Globus pallidus (tissue), 1 donor: ENCODE data around the gene LPAR2.
A peak's percentile ranks its signal among the peaks of the same experiment; 100 is the strongest.
"Not testable (repeated sequence)": the region's sequence is repeated elsewhere in the genome, so short reads cannot be mapped to it uniquely, and the experiment has no call there.

ENCODE experiments used
- DNase-seq: peaks from one replicate; pipeline ENCODE4 v3.0.0-alpha.2; 2015; ENCODE audit warnings: low spot score

Gene LPAR2

DNA sequence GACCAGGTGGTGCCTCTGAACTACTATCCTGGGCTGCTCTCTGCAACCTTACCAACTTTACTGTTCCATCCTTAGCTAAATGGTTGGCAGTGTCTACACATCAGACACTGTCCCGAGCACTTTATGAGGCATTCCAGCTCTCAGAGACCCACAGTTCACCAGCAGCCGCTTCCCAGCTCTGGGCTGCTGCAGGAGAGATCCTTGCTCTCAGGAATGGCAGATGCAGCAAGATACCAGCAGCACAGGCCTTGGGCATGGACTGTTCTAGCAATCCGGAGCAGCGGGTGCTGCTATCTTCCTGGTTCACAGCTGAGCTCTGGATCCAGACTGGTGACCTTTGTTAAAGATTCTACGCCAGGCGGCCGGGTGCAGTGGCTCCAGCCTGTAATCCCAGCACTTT, 3.3 kb upstream of the LPAR2 start:
- DNase-seq, result no peak

DNA sequence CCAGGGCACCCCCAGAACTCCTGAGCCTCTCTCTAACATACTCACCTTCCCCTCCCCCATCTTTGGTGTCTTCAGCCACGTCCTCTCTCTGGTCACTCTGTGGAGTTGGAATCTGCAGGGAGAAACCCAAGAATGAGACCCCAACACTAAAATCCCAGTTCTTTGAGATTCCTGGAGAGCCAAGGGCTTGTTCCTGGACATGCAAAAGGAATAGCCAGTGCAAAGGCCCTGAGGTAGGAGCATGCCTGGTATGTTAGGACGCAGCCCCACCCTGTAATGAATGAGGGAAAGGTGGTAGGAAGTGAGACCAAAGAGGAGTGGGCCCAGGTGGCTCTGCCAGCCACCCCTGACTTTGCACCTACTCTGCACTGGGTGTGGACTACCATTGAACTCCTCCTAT, 2.4 kb upstream of the LPAR2 start:
- DNase-seq, result no peak

DNA sequence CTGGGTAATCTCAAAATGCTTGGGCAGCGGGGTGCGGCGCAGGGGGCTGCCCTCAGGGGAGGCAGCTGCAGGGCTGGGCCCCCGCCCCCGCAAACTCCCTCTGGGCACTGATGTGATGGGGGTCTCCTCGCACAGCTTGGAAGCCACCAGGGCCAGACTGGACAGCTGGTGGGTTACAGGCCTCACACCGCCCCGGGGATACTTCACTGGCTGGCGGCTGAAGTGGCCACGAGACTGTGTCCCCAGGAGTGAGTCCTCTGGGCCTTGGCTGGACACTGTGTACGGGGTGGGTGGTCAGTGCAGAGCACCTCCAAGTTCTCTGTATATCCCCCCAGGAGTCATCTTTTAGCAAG, 2.0 kb upstream of the LPAR2 start:
- DNase-seq, result no peak

DNA sequence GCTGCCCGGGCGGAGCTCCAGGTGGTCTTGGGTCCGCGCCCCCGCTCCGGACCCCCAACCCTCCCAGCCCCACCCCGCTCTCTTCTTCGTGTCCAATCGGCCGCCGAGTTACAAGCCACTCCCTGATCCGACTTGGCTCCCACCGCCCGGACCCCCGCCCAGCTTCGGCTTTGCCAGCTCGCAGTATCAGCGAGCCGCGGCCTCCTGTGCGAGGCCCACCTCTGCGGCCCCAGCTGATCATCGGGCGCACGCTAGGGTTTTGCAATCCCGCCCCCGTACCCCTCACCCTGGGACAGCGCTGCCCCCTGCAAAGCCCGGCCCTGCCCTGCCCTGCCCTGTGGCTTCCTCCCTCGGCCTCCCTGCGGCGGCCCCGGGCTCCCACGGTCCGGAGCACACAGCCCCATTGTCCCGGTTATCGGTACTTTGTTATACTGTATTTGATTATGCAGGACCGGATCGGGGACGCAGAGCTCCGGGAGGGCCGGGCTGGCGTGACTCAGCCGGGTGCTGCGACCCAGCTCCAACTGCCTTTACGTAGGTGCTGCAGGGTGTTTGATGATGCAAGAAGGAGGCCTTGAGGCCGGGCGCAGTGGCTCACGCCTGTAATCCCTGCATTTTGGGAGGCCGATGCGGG, 598 bp upstream of the LPAR2 start:
- DNase-seq, result no peak

DNA sequence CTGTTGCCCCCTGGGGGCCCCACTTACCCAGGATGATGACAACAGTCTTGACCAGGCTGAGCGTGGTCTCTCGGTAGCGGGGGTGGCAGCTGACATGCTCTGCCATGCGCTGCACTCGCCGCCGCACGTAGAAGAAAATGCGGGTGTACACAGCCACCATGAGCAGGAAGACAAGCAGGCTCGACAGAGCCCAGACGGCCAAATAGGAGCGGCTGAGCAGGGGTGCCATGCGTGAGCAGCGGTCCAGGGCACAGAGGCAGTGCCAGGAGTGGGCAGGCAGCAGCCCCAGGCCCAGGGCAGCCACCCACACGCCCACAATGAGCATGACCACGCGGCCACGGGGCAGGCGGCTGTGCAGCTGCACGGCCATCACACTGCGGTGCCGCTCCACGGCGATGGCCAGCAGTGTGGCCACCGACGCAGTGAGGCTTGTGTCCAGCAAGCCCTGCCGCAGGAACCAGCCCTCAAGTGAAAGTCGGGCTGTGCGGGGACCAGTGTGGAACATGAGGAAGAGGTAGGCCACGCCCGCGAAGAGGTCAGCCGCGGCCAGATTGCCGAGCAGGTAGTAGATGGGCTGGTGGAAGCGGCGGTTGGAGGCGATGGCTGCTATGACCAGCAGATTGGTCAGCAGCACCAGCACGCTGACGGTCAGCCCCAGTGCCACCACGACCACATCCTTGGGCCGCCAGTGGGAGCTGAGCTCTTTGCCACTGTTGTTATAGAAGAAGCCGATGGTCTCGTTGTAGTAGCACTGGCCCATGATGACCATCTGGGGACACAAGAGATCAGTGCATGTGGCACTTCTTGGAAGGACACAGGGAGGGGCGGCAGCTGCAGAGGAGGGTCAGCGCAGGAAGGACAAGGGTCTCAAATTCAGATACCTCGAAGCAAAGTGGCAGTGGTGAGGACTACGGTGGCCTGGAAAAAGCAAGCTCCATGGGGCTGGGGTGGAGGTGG, 1.2 kb downstream of the LPAR2 start:
- no peak for DNase-seq

DNA sequence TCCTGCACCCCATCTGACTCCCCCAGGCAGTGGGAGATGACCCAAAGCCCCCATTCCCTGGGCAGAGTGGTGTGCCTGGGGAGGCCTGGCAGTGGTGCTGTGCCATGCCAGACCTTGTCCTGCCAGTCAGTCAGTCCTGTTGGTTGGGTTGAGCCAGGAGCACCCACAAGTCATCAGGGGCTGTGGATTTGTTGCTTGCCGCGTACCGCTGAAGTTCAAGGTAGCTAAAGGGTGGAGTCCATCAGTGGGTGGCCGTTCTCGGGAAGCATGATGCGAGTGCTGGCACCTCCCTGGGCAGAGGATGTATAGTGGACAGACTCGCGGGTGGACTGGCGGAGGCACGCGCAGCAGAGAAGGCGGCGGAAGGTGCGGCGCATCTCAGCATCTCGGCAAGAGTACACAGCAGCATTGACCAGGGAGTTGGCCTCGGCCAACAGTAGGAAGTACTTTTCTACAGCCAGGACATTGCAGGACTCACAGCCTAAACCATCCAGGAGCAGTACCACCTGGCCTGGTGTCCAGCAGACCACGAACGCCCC, 3.9 kb downstream of the LPAR2 start:
- no peak for DNase-seq

DNA sequence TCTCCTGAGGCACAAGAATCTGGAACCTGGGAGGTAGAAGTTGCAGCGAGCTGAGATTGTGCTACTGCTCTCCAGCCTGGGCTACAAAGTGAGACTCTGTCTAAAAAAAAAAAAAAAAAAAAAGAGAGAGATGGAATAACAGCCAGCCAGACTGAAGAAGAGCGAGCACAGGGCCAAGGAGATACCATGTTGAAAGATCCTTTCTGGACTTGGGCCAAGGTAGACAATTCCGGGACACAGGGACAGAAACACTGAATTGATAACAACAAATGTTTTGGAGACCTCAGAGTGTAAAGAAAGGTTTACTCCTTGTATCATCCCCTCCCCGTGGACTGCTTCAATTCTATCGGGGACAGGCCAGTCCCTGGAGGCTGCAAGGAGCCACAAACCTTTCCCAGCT, 4.6 kb downstream of the LPAR2 start:
- no peak for DNase-seq

DNA sequence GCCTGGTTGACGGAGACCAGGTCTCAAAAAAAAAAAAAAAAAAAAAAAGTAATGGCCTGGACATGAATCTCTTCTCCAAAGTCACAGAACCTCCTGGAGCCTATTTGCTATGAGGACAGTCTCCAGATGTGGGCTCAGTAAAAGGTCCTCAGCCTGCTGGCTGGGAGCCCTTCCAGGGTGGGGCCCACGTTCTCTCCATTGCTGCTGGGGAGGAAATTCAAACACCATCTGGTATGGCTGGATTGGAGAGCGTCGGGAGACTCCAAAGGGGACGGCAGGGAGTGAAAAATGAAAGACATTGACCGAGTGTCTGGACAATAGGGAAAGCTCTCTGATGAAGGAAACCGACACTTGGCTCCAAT, 8.2 kb downstream of the LPAR2 start:
- DNase-seq, result no peak

DNA sequence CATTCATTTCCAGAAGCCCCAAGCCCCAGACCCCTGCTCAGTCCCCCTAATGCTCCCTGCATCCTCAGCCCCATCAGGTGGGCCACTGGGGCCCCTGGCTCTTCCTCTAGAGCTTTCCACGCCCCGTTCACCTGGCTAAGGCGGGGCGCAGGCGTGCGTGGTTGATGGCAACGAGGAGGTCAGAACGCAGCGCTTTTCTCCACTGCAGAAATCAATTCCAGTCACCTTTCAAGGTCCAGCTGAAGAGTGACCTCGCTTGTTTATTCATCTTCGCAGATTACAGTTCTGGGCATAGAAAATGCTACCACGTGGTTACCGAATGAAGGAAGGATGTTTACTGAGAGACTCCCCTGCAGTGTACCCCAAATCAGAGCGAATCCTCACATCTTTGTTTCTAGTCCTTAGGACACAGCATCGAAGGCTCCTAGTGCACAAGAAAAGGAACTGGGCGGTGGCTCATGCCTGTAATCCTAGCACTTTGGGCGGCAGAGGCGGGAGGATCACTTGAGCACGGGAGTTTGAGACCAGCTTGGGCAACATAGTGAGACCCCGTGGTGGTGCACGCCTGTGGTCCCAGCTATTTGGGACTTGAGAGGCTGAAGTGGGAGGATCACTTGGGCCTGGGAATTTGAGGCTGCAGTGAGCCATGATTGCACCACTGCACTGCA, 8.7 kb downstream of the LPAR2 start:
- DNase-seq, result no peak

DNA sequence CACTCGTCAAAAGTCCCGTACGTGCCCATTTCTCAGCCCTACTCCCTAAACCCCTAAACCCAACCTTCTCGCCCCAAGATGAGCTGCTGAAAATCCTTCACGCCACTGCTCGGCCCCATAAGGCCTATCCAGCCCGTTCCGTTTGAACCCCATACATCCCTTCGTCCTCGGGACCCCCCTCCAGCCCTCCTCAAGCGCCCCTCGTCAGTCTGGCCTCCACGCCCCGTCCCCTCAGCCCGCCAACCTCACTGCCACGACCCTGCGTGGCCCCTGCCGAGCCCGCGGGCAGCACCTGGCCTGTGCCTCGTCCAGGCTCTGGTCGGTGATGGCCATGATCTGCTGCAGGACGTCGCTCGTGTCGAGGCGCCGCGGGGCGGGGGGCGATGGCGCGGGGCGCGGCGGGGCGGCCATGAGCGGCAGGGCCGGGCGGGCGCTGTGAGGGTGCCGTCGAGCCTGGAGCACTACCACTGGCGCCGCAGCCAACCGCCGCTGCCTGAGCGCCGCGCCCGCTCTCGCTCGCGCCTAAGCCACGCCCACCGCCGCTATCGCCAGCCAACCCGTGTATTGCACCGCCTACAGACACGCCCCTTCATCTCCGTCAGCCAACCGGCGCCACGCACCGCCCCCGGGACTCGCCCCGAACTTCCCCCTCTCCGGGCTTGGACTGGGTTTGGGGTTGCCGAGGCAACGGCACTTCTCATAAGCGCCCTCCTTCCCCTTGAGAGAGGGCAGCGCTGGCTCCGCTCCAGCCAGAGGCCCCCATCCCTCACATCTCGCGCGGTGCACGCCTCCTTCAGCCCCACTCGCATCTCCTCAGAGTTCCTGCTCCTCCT, 9.6 kb downstream of the LPAR2 start, which contains the start of gene PBX4:
TSS of gene PBX4 (minus strand) at position 469 of the 833 bp plus-strand sequence. CDS start at position 411, 58 bp downstream.
- DNase-seq, result peak; percentile 81

DNA sequence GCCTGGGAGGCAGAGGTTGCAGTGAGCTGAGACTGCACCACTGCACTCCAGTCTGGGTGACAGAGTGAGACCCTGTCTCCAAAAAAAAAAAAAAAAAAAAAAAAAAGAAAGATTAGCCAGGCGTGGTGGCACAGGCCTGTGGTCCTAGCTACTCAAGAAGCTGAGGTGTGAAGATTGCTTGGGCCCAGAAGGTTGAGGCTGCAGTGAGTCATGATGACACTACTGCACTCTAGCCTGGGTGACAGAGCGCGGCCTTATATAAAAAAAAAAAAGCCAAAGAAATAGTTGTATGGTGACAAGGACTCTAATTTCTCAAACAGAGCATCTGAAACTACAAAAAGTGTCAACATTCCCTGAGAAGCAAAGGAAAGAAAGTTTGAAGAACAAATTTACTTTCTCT, 12.9 kb downstream of the LPAR2 start:
- DNase-seq, result no peak

DNA sequence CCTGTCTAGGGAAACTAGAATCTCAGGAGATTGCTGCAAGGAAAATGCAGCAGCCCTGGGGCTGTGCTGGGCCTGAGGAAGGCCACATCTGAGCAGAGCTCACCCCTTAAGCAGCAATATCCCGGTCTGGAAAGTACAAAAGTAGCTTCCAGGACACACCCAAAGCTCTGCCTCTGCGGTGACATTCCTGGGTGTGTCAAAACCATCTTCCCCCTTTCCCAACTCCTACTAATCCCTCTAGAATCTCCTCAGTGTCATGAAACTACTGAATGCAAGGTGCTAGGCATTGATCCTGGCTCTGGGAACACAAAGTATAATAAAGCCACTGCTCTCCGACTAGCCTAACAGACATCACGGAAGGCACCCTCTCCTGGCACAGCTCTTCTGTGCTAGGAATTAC, 14.5 kb downstream of the LPAR2 start:
- DNase-seq, result no peak

DNA sequence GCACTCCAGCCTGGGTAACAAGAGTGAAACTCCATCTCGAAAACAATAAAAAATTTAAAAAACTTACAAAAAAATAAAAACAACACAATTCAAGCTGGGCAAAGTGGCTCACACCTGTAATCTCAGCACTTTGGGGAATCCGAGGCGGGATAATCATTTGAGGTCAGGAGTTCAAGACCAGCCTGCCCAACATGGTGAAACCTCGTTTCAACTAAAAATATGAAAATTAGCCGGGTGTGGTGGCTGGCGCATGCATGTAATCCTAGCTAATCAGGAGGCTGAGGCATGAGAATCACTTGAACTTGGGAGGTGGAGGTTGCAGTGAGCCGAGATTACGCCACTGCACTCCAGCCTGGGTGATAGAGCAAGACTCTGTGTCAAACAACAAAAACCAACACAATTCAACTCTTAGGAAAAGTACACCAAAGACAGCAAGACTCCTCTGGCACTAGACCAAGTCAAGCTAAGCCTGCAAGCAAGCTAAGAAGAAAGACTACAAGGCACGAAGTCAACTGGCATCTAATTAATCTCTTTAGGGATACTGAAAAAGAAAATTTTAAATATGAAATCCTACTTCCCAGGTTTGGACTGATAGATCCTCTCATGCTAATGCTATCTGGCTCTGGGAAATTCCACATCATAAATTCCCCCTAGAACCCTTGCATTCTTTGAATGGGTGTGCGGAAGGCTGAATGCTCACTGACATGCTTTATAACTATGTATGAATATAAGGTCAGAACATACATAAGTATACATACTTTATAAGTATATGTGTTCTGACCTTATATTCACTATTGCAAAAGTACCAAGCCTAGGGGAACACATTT, 17.4 kb downstream of the LPAR2 start:
- DNase-seq, result no peak

DNA sequence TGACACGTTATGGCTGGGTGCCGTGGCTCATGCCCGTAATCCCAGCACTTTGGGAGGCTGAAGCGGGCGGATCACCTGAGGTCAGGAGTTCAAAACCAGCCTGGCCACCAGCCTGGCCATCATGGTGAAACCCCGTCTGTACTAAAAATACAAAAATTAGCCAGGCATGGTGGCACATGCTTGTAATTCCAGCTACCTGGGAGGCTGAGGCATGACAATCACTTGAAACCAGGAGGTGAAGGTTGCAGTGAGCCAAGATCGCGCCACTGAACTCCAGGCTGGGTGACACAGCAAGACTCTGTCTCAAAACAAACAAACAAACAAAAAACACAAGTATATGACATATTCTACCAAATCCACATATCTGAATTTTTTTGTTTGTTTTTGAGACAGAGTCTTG, 21.3 kb downstream of the LPAR2 start:
- DNase-seq, result not testable (repeated sequence)

DNA sequence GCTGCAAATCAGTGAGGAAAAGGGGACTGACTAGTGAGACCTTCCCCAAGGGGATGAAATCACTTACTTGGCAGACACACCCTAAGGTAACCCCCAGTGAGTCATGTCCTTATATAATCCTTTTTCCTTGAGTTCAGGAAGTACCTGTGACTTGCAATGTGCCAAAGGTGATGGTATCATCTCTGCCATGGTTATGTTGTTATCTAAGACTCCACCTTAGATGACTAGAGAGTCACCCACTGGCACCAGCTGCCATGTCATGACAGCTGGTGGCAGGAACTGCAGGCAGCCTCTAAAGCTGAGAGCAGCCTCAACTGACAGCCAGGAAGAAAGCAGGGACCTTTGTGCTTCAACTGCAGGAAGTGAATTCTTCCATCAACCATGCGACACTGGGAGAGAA, 22.0 kb downstream of the LPAR2 start:
- DNase-seq, result no peak

DNA sequence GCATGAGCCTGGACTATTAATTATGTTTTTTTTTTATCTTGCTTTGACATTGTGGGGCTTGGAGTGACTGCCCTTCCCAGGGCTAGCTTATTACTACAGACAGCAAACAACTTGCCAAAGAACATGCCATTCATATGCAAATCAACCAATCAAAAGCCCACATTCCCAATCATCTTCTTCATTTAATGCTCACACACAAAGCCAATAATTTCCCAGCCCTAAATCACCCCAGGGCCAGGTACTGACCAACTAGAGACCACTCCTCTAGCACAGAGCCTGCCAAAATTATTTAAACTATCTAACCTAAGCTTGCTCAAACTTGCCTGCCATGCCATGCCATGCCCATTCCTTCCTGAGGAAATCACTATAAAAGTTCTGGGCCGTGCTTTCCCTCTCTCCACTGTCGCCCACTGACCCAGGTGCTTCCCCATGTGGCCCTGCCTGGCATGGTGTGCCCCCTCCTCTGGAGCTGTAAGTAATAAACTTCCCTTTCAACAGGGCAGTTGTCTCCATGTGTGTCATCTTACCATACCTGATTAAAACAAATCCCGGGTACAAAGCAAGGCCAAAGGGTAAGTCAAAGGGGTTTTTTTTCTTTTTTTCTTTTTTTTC, 25.2 kb downstream of the LPAR2 start:
- DNase-seq, result no peak

DNA sequence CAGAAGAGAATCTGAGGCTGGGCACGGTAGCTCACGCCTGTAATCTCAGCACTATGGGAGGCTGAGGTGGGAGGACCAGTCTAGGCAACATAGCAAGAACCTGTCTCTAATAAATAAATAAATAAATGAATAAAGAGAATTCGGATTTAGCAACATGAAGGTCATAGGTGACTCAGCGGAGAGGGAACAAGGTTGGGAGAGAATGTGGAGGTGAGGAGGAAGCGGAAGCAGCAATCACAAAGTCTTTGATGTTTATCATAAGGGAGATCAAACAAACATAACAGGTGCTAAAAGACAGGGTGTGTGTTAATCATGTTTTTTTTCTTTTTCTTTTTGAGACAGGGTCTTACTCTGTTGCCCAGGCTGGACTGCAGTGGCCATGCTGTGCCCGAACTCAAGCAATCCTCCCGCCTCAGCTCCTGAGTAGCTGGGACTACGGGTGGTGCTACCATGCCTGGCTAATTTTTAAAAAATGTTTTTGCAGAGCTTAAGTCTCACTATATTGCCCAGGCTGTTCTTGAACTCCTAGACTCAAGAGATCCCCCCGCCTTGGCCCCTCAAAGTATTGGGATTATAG, 25.8 kb downstream of the LPAR2 start:
- DNase-seq, result no peak

DNA sequence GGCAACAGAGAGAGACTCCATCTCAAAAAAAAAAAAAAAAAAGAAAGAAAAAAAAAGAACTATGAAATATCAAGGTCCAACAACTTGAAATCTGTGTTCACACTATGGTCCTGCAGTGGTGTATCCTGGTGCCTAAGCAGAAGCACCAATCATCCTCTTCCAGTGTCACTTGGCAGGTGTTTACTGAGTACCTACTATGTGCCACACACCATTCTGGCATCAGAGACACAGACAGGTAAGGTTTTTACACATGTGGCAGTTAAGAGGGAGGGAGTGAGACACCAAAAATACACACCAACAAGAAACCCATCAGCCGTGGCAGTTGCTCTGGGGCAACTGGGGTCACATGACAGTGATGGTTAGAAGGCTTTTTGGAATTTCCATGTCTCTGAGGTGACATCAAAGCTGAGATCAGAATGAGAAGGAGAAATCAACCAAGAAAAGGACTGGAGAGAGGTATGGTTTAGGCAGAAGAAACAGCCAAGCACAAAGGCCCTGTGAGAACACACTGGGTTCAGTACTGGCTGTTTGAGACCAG, 27.2 kb downstream of the LPAR2 start:
- no peak for DNase-seq

DNA sequence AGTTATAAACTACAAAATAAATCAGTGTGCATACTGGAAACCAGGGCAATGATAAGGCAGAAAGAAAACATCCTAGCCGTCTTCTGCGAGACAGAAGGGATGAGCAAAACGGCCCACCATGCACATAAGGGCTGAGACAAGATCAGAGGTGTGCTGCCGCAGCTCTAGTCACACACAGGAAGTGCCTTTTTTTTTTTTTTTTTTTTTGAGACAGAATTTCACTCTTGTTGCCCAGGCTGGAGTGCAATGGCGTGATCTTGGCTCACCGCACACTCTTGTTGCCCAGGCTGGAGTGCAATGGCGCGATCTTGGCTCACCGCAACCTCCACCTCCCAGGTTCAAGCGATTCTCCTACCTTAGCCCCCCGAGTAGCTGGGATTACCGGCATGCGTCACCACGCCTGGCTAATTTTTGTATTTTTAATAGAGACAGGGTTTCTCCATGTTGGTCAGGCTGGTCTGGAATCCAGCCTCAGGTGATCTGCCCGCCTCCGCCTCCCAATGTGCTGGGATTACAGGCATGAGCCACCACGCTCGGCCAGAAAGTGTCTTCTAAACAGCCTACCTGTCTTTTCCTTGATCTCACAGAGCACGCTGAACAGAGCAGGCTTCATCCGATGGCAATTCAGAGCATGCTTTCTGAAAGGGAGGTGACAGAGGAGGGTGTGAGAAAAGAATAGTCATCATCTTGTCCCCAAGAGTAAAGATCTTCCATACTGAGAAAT, 29.1 kb downstream of the LPAR2 start:
- DNase-seq, result not testable (repeated sequence)
